ENCODE results near the gene ZFC3H1.

Gene ZFC3H1

DNA sequence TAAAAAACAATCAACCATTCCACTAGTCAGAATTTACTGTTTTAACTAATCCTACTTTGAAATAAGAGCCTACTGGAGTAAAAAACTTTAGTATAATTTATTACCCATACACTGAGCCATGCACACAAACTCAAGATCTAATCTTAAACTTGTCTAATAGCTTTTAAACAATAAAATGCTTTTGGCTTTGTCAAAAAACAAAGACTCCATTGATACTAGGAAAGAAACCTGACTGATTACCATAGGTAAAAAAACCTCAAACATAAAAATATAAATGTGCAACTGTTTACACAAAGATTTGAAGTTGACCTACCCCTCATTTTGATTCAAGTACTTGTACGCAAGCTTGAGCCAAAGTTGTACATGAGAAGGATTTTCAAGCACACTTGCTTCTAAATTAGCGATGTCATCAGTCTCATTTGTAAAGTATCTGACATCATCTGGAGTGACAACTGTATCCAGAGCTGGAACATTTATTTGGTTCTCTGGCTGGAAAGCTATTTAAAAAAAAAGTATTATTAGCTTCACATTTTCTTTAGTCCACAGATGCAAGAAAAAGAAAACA is 36.1 kb downstream of the ZFC3H1 start:
- DNase-seq: no peak

DNA sequence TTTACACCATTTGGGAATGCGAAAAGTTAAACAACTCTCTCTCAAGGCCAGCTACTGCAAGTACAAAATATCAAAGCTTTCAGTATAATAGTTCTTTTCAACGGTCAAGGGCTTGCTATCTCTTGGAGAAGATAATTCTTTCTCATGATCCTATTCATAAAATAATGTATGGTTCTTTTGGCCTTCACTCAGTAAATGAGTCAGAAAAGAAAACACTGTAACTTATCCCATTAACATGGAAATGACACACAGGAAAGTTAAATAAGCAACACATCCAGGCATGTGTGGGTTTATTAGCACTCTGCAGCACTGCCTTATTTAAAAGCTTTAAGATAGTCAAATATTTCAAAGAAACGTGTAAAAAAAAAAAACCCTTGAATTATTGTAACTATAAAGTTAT is 36.9 kb downstream of the ZFC3H1 start:
- DNase-seq: no peak

DNA sequence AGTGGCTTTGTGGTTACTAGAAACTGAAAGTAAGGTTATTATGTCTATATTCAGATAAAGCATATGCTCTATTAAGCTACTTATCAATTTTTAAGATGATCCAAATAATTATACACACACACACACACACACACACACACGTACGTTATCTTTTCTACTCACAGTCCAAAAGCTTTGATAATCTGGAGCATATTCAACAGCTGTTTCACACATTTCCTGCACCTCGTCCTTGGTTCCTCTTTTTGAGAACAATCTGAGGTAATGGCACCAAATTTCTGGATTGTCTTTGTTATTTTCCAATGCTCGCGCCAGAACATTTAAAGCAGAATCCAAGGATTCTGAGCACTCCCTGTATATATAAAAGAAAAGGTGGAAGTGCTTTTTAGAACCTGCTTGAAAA is 37.5 kb downstream of the ZFC3H1 start:
- DNase-seq: no peak

DNA sequence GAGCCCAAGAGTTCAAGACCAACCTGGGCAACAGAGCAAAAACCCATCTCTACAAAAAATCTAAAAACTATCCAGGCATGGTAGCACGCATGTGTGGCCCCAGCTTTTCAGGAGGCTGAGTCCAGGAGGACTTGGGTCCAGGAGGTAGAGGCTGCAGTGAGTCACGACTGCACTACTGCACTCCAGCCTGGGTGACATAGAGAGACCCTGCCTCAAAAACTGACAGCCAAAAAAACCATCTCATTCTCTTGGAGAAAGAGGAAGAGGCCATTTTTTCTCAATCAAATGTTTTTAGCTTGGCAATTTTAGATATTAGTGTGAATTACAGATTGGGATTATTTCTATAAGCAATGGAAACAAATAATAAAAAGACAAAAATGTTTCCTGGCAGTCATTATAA is 38.2 kb downstream of the ZFC3H1 start:
- no peak for DNase-seq

DNA sequence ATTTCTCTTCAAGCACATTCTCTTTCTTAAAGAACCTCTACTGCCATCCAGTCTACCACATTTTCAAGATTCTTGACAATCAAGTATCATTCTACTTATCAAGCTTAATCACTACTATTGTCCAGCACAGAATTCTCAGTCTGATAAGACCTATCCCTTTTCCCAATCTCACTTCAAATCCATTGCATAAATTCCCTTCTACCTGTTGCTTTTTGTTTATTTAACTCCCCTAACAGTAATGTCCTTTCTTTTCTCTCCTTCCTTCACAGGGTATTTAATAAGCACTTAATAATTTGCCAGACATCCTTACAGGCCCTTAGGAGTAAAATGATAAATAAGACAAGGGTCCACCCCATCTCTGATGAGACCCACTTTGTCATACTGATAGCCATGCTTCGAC is 41.7 kb downstream of the ZFC3H1 start:
- no peak for DNase-seq

DNA sequence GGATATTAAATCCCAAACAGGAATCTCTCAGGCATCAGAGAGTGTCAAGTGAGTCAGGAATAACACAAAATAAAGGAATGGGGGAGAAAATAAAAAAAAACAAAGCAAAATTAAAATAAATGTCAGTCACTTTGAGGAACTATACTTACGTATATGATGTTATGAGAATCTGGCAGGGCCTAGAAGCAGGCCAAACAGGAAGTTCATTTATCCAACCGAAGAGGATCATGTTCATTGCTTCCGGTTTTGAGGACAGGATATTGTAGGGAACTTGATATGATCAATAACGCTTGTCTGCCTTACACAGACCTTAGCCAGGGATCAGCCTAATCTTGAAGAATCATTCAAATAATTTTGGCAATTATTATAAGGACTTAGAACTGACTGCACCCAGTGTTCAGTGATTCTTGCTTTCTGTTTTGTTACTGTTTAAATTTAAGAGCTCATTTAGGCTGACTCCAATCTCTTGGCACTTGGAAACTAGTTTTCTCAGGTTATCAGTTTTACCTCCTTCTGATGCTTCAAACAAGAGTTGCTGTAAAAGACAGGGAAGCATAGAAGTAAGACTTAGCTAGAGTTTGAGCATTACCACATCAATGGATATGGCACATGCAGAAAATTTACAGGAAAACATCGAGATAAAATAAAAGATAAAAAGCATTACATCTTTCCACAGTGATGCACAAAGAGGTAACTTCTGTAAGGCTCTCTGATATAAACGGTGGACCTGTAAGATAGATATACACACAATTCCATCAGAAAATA is 53.4 kb downstream of the ZFC3H1 start:
- DNase-seq: no peak

DNA sequence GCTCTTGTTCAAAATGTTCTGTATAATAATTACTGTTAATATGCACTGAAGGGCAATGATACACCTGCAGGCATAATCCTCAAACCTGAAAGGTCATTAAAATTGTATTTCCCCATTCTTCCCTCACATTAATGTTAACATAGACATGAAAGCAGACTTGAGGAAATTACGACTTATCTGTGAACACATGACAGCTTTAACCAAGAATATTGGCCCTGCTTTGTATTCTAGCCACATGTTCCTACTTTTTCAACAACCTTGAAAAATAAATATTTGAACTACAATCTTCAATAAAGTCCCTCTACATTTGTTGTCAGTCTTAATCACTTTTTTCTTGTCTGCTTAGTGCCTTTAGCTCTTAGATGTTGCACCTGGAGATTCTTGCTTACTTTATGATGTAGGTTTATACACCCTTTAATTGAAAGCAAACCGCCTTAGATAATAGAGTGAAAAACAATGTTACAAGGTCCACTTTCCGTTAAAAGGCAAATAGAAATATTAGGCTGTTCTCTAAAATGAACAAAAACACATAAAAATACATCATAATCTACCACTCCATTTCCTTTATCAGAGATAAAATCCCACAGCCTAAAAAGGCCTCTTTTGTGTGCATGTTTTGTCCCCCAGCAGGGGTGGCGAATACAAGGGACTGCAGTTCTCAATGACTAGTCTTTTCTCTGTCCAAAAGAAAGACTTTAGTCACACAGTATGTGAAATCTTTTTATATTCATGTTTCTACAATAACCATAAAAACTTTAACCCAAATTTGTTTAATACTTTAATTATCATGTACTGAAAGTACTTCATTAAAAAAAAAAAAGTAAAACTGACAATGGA is 55.9 kb downstream of the ZFC3H1 start:
- DNase-seq: no peak

DNA sequence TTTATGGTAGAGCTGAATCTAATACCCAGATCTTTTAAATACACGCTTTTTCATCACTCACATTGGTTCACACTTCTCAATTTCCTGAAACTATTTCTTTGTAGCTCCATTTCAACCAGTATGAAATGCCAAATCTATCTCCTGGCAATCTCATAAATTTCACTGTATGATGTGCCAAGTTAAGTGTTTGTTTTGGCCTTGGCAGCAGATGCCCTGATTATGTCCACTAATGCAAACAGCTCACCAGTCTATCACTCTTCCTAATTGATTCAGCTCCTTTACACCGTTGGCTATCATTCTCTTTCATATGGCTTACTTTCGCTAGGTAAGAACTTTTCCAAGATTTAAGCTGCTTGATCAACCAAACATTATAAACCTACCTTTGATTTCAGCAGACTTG is 58.6 kb downstream of the ZFC3H1 start:
- DNase-seq: no peak

DNA sequence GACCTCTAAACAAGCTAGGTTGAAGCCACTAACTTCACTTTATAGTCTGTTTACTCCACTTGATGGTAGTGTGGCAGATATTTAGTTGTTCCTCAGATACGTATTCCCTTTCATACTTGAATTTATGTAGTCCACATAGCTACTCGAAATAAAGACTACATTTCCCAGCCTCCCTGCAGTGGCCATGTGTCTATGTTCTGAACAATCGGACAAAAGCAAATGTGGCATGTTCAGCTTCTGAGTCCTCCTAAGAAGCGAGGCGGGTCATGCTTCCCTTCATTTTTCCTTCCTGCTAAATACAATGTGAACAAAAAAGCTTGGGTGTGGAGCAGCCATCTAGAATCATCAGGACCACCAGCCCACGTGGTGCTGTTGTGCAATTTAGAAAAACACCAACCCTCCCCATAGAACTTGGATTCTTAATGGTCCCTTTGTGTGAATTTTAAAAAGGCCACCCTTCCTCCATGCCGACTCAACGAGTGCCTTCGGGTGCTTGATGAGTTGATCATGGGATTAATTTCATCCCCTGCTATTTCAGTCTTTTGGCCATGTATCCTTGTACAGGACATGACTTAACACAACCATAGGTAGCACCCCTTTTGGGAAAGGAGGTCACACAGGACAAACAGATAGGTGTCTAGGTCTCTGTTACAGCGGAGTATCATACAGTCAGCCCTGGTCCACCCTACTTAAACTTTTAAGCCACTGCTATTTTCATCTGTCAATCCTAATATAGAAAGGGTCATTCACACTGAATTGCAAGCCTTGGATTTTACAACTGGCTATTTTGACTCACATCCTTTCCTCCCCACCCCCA is 60.7 kb downstream of the ZFC3H1 start:
- DNase-seq: no peak

DNA sequence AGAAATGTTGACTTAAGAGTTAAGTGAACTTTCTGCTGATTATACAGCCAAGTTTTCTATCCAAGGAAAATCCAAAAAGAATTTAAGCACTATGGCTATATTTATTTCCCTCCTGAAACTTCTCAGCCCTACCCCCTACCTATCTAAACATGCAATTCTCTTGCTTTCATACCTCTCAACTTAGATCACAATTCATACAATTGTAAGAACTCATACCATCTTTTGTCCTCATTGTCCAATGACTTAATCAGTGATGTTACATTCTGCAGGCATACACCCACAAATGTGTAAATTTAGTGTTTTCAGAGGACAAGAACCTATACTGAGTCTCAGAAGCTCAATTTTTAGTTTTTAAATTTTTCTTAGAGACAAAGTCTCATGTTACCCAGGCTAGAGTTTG is 62.1 kb downstream of the ZFC3H1 start:
- no peak for DNase-seq

DNA sequence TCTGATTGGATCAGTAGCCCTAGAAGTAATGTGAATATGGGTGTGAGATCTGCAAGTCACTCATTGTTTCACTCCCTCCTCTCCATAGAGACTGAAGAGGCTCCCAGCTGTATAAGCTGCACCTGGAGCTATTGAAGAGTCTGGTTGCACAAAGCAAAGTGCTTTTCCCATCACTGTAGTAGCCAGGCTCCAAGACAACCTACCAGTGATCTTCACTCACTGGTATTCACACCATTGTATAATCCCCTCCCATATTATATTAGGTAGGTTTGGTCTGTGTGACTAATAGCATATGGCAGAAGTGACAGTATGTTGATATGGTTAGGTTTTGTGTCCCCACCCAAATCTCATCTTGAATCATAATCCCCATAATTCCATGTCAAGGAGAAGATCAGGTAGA is 64.4 kb downstream of the ZFC3H1 start:
- no peak for DNase-seq

DNA sequence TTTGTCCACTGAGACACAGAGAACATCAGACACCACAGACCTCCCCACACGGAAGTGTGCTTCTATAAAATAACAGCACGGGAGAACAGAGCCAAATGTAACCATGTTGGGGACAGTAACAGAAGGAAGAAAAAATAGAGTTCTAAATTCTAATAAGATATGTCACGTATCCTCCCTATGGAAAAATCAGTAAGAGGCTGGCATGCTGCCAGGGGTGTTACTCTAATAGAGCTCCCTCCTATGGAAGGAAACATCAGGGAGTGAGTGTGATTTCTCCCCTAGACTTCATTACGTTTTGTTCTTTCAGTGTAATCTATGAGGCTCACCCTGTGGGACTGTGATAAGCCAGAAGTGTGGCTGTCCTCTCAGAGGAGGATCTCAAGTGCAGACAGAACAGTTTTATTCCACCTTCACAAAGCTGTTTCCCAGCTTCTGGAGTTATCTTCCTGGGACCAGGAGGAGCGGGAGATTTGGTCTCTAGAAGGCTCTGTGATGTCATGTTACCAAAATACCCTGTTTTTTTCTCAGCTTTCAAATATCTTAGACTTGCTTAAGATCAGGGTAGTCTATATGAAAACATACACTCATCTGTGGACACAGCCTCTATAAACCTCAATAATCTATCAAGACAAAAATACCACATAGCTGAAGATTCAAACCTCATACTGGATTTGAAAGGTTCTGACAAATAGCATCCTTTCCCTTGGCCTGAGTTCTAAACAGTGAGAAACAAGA is 69.3 kb downstream of the ZFC3H1 start:
- no peak for DNase-seq

DNA sequence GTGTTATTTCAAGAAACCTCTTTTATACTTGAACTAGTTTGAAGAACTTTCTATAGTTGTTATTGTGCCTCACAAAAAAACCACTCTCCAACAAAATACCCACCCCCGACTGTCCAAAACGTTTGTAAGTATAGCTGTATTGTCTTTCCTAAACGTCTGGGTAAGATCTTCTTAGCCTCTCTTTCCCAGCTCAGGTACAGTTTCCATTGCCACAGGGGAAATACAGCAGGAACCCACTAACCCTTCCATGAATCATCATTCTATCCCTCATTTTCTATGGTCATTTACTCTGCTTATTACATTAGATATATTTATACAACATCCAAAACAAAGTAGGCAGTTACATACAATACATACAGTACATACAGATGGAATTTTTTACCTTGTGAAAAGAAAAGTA is 70.8 kb downstream of the ZFC3H1 start:
- DNase-seq: no peak

DNA sequence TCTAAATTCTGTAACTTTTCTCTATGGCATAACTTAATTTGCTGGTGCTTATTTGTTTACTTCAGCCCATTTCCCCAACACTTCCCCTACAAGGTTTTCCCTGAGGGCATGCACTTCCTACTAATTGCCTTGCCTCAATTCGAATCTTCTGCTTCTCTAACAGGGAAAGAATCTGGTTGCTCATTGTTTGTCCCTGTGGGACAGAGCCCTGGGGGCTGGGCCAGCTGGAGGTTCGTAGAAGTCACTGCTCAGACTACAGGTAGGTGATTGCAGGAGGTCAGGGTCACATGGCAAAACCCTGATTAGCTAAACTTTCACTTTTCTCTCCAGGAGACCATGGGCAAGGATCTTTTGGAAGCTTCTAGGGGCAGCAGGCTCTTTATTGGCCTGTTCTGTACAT is 72.0 kb downstream of the ZFC3H1 start:
- DNase-seq: no peak

DNA sequence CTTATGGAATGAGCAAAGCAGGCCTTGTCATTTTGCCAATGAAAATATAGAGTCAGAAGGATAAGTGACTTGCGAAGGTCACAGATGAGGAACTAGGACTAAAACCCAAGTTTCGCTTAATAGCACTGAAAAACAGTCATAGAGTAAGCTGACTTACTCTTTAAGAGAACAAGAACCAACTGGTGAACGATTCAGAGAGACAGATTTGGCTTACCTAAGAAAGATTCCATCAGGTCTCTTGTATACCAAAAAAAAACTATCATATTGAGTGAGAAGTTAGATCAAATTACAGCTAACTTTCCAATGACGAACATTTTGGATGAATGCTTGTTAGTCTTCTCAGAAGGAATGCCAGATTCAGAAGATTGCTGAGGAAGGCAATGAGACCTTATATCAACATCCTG is 74.2 kb downstream of the ZFC3H1 start:
- no peak for DNase-seq

DNA sequence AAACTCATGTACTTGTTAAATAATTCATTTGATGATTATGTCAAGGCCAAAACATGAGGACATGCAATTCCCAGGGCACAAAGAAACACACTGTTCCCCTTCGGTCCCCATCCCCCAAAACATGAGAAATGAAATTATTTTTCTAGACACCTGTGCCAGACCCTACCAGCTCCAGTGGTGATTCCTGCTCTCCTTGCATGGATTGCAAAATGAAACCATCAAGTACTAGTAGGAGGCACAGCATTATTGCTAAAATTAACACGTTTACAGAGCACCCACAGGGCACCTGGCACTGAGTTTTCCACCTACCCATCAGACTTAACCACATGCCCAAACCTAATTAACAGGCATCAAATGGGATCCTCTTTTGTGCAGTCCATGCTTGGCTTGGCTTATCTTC is 76.6 kb downstream of the ZFC3H1 start:
- no peak for DNase-seq

DNA sequence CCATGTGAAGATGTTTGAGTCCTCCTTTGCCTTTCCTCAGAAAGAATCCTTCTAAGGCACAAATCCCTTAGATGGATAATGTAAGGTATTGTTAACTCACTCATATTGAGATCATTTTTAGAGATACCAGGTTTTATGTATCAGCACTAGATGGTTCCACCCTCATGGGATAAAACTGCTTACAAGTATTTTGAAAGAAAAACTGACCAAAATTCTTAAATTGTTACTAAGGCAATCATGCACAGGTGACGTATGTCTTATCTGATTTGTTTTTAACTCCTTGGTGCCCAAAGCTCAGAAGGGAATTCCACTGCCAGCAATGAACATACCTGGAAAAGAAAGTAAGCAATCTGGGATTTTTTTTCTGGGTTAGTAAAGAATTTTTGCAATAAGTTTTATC is 78.4 kb downstream of the ZFC3H1 start:
- no peak for DNase-seq

DNA sequence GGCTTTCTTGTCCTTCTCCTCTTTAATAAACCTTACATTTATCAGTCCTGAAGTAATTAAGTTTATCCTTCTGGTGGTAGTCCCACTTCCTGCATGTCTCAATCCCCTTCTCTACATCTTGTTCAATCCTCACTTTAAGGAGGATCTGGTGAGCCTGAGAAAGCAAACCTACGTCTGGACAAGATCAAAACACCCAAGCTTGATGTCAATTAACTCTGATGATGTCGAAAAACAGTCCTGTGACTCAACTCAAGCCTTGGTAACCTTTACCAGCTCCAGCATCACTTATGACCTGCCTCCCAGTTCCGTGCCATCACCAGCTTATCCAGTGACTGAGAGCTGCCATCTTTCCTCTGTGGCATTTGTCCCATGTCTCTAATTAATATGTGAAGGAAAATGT is 79.3 kb downstream of the ZFC3H1 start:
- DNase-seq: no peak

DNA sequence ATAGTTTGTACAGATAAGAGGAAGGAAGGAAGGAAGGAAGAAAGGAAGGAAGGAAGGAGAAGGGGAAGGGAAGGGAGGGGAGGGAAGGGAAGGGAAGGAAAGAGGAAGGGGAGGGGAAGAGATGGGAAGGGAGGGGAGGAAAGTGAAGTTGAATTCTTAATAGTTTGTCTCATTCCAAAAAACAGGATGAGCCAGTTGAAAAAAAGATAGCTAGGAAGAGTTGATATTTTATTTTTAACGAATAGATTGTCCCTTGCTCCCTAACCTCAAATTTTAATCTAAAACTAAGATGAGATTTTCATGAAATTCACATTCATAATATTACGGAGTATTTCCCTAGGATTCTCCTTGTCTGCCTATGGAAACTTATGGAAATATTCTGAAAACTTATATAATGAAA is 80.7 kb downstream of the ZFC3H1 start:
- no peak for DNase-seq

DNA sequence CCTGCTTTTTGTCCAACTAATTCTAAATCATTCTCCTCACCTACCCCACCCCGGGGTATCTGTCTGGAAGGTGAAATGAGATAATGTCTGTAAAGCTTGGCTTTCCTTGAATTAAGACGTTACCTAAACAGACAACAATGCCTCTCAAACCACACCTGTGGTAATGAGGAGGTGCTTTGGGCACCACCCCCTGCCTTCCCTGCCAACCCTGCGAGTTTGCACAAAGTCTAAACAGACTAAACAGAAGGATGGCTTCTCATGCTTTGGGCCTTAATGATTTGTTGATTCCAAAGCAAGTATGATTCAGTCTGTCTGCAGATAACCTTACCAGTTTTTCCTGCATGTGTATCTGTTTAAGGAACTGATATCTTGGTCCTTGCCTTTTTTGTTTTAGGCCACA is 82.4 kb downstream of the ZFC3H1 start:
- DNase-seq: no peak

DNA sequence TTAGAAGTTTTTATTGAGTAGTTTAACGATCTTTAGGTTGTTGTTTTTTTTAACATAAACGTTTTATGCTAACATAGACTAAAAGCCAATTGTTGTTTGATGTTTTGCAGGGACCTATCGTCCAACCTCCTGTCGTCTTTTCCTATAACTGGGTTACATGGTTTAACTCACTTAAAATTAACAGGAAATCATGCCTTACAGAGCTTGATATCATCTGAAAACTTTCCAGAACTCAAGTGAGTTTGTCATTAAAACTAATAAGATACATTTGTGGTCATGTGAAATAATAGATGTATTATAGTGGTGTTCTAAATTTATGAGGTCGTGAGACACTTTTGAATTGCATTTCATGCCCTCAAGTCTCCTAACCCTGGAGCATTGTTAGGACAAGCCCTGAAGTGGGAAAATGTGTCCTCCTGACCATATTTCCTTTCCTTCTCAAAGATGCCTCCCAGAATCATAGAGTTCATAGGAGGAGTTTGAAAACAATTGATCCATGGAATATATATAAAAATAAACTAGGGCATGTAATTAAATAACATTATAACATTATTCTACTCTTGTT is 84.9 kb downstream of the ZFC3H1 start:
- DNase-seq: no peak

DNA sequence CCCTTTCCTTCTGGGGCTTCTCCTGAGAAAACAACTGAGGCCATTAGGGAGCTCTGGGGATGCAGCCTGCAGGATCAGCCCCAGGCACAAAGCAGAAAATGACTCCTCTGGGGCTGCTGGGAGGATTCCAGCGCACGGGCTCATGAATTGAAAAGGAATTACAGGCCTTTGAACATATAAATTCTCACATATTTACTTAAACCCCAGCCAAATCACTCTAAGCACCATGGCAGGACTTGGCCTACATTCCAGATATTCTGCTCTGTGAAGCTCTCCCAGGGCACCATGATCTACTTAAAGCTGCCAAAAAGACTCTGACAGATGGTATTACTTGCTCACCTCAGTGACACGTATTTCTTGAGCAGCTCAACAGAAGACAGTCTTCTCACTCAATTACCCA is 87.2 kb downstream of the ZFC3H1 start:
- DNase-seq: no peak

Measured in stimulated activated CD4-positive, alpha-beta T cell treated with anti-CD3 and anti-CD28 coated beads, Interleukin-2, amount 100 ng/mL, for 48 hours (primary cell).